Neutrophil (primary cell): ENCODE measurements around the gene SLC51B.

Source experiments
- H3K27ac ChIP-seq: fragments of 200-600 bp; sonication (generic); 2 replicates; pipeline ENCODE4 v1.5.1; 2016; ENCODE audit warnings: mild to moderate bottlenecking, moderate library complexity
- H3K27me3 ChIP-seq: fragments of 200-600 bp; sonication (generic); 2 replicates; pipeline ENCODE4 v1.6.0; 2016; ENCODE audit warnings: mild to moderate bottlenecking
- H3K36me3 ChIP-seq: fragments of 200-600 bp; sonication (generic); 2 replicates; pipeline ENCODE4 v1.5.1; 2017
- H3K4me1 ChIP-seq, 2 experiments: fragments of 200-600 bp in 1 of 2; sonication (generic) in 1 of 2; 1 replicate in 1 of 2; 2 replicates in 1 of 2; pipeline versions ENCODE4 v1.5.1 to v1.6.1; 2013 to 2016; ENCODE audit warnings: low read depth in 1 of 2, low read length in 1 of 2, mild to moderate bottlenecking in 1 of 2, moderate library complexity in 1 of 2; ENCODE audit not compliant: control insufficient read depth in 1 of 2, insufficient read depth in 1 of 2
- H3K4me3 ChIP-seq, 2 experiments: fragments of 200-600 bp in 1 of 2; sonication (generic) in 1 of 2; 1 replicate in 1 of 2; 2 replicates in 1 of 2; pipeline ENCODE4 v1.5.1; 2013 to 2016; ENCODE audit warnings: low read depth in 1 of 2, low read length in 1 of 2, mild to moderate bottlenecking in 1 of 2, moderate library complexity in 1 of 2
- H3K9me3 ChIP-seq: fragments of 200-600 bp; sonication (generic); 2 replicates; pipeline ENCODE4 v1.5.1; 2016
- TF ChIP-seq, protein P1 (sequence below): fragments of 200-600 bp; sonication (generic); IDR thresholded peaks from 2 replicates; pipeline ENCODE4 v1.5.1; 2016; ENCODE audit warnings: antibody characterized with exemption

The SLC51B gene

GRCh38 chr15:65087411-65087810 is 42.2 kb downstream of the SLC51B start:
- Histone ChIP-seq H3K27me3 (peaks cover 34% of the 10 kb centered on the region), H3K36me3 (no peaks in the 10 kb centered on the region), H3K9me3 (no peaks in the 10 kb centered on the region), H3K4me3 (no peak overlapping the region), H3K27ac (no peak overlapping the region), H3K4me1 (no peaks in the 10 kb centered on the region)
- TF ChIP-seq, protein P1, sequence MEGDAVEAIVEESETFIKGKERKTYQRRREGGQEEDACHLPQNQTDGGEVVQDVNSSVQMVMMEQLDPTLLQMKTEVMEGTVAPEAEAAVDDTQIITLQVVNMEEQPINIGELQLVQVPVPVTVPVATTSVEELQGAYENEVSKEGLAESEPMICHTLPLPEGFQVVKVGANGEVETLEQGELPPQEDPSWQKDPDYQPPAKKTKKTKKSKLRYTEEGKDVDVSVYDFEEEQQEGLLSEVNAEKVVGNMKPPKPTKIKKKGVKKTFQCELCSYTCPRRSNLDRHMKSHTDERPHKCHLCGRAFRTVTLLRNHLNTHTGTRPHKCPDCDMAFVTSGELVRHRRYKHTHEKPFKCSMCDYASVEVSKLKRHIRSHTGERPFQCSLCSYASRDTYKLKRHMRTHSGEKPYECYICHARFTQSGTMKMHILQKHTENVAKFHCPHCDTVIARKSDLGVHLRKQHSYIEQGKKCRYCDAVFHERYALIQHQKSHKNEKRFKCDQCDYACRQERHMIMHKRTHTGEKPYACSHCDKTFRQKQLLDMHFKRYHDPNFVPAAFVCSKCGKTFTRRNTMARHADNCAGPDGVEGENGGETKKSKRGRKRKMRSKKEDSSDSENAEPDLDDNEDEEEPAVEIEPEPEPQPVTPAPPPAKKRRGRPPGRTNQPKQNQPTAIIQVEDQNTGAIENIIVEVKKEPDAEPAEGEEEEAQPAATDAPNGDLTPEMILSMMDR: no peak

DNA sequence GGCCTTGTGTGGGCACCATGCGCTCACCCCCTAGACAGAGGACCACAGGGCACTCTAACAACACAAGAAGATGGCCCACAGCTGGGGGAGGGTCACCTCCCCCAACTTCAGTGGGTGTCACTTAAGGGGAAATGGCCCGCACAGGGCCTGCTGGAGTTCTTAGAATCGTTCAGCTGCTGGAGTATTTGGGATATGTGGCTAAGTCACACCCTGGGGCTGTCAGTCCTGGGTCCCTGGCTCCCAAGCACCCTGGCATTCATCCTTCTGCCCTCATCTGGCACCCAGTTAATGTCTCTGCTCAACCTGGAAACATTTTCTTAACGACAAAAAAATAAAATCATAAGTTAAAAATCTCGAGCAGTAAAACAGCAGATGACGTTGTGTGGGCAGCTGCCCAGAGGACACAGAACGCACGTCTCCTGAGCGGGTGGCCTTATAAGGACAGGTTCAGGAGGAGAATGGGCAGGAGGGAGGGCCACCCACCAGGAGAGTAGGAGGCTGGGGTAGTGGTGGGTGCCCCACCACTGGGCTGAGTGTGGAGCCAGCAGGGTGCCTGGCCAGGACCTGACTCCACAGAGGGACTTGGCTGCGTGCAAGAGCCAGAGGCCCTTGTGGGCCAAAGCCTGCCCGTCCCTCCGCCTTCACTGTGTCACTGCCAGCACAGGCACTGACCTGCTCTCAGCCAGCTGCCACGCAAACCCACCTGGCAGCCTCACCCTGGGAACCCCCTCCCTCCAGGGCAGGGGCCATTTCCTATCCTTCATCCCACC is 42.9 kb downstream of the SLC51B start:
- H3K4me3 ChIP-seq: no peak overlapping the region
- no peak overlapping the region for H3K27ac ChIP-seq
- no peaks in the 10 kb centered on the region for H3K4me1 ChIP-seq
- peaks cover 28% of the 10 kb centered on the region for H3K27me3 ChIP-seq
- no peaks in the 10 kb centered on the region for H3K36me3 ChIP-seq
- no peaks in the 10 kb centered on the region for H3K9me3 ChIP-seq
- TF ChIP-seq, protein P1: no peak

- Histone ChIP-seq H3K27ac (no peak overlapping the region), H3K9me3 (no peaks in the 10 kb centered on the region), H3K36me3 (no peaks in the 10 kb centered on the region), H3K27me3 (peaks cover 22% of the 10 kb centered on the region), H3K4me1 (no peaks in the 10 kb centered on the region), H3K4me3 (no peak overlapping the region)
- TF ChIP-seq, protein P1: no peak
Observed at GRCh38 chr15:65088643-65089021, 43.4 kb downstream of the SLC51B start.

- TF ChIP-seq, protein P1: no peak
- no peaks in the 10 kb centered on the region for H3K9me3 ChIP-seq
- H3K27me3 ChIP-seq: peaks cover 15% of the 10 kb centered on the region
- no peak overlapping the region for H3K27ac ChIP-seq
- no peaks in the 10 kb centered on the region for H3K4me1 ChIP-seq
- H3K36me3 ChIP-seq: no peaks in the 10 kb centered on the region
- no peak overlapping the region for H3K4me3 ChIP-seq
Observed at GRCh38 chr15:65089206-65089824, 44.1 kb downstream of the SLC51B start.

DNA sequence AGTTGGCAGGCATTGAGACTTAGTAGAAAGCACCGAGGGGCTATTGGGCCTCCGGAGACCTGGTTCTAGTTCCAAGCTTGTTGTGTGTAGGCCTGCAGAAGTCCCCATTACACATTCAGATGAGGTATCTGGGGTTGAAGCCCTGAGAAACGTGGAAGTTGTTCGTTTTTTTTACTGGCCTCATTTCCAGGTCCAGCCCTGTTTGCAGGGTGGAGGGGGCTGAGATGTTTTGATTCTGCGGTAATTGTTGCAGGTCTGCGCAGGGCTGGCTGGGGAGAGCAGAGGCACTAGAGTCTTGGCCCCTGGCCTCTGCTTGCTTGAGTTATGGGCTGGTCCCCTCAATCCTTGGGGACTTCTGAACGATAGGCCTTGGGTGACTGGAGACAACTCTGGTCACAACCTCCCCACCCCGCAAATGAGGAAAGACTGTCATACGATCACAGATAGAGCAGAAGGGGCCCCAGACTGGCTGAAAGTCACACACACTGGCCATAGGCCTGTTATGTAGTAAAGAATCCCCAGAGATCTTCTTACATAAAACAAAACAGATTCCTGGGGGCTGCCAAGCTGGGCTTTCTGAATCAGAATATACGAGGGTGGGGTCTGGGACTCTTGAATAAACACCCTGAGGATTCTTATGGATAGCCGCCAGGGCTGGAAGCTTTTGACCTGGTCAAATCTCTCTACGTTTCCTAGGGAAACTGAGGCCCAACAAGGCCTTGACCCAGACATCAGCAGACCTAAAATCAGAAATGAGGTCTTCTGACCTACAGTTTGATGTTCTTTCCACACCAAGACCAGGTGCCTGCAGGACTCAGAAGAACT is 47.0 kb downstream of the SLC51B start:
- Histone ChIP-seq H3K27ac (no peak overlapping the region), H3K9me3 (no peaks in the 10 kb centered on the region), H3K36me3 (no peaks in the 10 kb centered on the region), H3K4me3 (no peak overlapping the region), H3K4me1 (no peaks in the 10 kb centered on the region), H3K27me3 (peaks cover 1% of the 10 kb centered on the region)
- TF ChIP-seq, protein P1: no peak
